Measurements from ENCODE around the gene ARID4B.
"Not testable (repeated sequence)": the region's sequence is repeated elsewhere in the genome, so short reads cannot be mapped to it uniquely, and the experiment has no call there.

ARID4B gene

GRCh38 chr1:235284231-235284769, 43.7 kb downstream of the ARID4B start:
- DNase-seq (no peak), ATAC-seq (ENCODE audit: insufficient read depth, low read depth) (no peak)
- Histone ChIP-seq H3K4me1 (ENCODE audit: insufficient read depth, low read length) (peaks cover 22% of the 10 kb centered on the region), H3K4me3 (ENCODE audit: low read depth in 1 of 2, low read length in 2 of 2) (no peak overlapping the region), H3K27ac (ENCODE audit: low read length) (peak overlapping the region; percentile 48; the same call in 1 of the 2 replicates), H2AFZ (ENCODE audit: low read depth, low read length) (no peak overlapping the region), H3K9ac (ENCODE audit: low read depth, low read length) (no peak overlapping the region), H3K79me2 (ENCODE audit: insufficient read depth, low read length) (peaks cover 98% of the 10 kb centered on the region), H3K9me3 (ENCODE audit: insufficient read depth, low read length, severe bottlenecking) (no peaks in the 10 kb centered on the region), H3K4me2 (ENCODE audit: insufficient read depth, low read length) (no peak overlapping the region), H3K36me3 (ENCODE audit: insufficient read depth, low read length) (no peaks in the 10 kb centered on the region), H3K27me3 (ENCODE audit: insufficient read depth, low read length, poor library complexity) (no peaks in the 10 kb centered on the region), H4K20me1 (ENCODE audit: insufficient read depth, low read length) (peaks cover 69% of the 10 kb centered on the region)
- no peak for TF ChIP-seq EZH2 (IDR thresholded peaks at IDR 0.05; ENCODE audit: borderline replicate concordance, low read depth, low read length, severe bottlenecking)
- TF ChIP-seq, protein P1, sequence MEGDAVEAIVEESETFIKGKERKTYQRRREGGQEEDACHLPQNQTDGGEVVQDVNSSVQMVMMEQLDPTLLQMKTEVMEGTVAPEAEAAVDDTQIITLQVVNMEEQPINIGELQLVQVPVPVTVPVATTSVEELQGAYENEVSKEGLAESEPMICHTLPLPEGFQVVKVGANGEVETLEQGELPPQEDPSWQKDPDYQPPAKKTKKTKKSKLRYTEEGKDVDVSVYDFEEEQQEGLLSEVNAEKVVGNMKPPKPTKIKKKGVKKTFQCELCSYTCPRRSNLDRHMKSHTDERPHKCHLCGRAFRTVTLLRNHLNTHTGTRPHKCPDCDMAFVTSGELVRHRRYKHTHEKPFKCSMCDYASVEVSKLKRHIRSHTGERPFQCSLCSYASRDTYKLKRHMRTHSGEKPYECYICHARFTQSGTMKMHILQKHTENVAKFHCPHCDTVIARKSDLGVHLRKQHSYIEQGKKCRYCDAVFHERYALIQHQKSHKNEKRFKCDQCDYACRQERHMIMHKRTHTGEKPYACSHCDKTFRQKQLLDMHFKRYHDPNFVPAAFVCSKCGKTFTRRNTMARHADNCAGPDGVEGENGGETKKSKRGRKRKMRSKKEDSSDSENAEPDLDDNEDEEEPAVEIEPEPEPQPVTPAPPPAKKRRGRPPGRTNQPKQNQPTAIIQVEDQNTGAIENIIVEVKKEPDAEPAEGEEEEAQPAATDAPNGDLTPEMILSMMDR (IDR thresholded peaks at IDR 0.05; ENCODE audit: borderline replicate concordance, extremely low read depth, low read length, poor library complexity, severe bottlenecking), result no peak

DNA sequence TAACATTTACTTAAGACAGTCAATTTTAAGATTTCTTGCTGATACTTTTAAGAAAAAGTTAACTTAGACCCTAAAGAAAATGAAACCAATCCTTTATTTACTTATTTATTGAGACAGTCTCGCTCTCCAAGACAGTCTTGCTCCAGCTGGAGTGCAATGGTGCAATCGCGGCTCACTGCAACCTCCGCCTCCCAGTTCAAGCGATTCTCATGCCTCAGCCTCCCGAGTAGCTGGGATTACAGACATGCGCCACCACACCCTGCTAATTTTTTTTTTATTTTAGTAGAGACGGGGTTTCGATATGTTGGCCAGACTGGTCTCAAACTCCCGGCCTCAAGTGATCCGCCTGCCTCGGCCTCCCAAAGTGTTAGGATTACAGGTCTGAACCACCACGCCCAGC, 44.3 kb downstream of the ARID4B start:
- not testable (repeated sequence) for H3K27me3 ChIP-seq (ENCODE audit: insufficient read depth, low read length, poor library complexity); H3K27ac ChIP-seq (ENCODE audit: low read length); H3K4me3 ChIP-seq (ENCODE audit: low read depth in 1 of 2, low read length in 2 of 2); H3K4me2 ChIP-seq (ENCODE audit: insufficient read depth, low read length); H3K36me3 ChIP-seq (ENCODE audit: insufficient read depth, low read length); H3K9ac ChIP-seq (ENCODE audit: low read depth, low read length); DNase-seq; H2AFZ ChIP-seq (ENCODE audit: low read depth, low read length); H3K9me3 ChIP-seq (ENCODE audit: insufficient read depth, low read length, severe bottlenecking); ATAC-seq (ENCODE audit: insufficient read depth, low read depth)
- Histone ChIP-seq H3K4me1 (ENCODE audit: insufficient read depth, low read length) (peaks cover 20% of the 10 kb centered on the region), H4K20me1 (ENCODE audit: insufficient read depth, low read length) (peaks cover 69% of the 10 kb centered on the region), H3K79me2 (ENCODE audit: insufficient read depth, low read length) (peaks cover 98% of the 10 kb centered on the region)

GRCh38 chr1:235280467-235280866, 47.5 kb downstream of the ARID4B start:
- no peak overlapping the region for H2AFZ ChIP-seq (ENCODE audit: low read depth, low read length)
- no peak overlapping the region for H3K9ac ChIP-seq (ENCODE audit: low read depth, low read length)
- H3K27me3 ChIP-seq (ENCODE audit: insufficient read depth, low read length, poor library complexity), result no peaks in the 10 kb centered on the region
- H3K79me2 ChIP-seq (ENCODE audit: insufficient read depth, low read length), result peaks cover 98% of the 10 kb centered on the region
- no peak overlapping the region for H3K4me2 ChIP-seq (ENCODE audit: insufficient read depth, low read length)
- TF ChIP-seq, protein P1 (IDR thresholded peaks at IDR 0.05; ENCODE audit: borderline replicate concordance, extremely low read depth, low read length, poor library complexity, severe bottlenecking), result no peak
- no peak for TF ChIP-seq EZH2 (IDR thresholded peaks at IDR 0.05; ENCODE audit: borderline replicate concordance, low read depth, low read length, severe bottlenecking)
- DNase-seq (no peak), ATAC-seq (ENCODE audit: insufficient read depth, low read depth) (no peak)
- no peaks in the 10 kb centered on the region for H3K9me3 ChIP-seq (ENCODE audit: insufficient read depth, low read length, severe bottlenecking)
- peaks cover 53% of the 10 kb centered on the region for H4K20me1 ChIP-seq (ENCODE audit: insufficient read depth, low read length)
- H3K36me3 ChIP-seq (ENCODE audit: insufficient read depth, low read length), result no peaks in the 10 kb centered on the region
- no peak overlapping the region for H3K4me3 ChIP-seq (ENCODE audit: low read depth in 1 of 2, low read length in 2 of 2)
- no peak overlapping the region for H3K27ac ChIP-seq (ENCODE audit: low read length)
- peaks cover 34% of the 10 kb centered on the region for H3K4me1 ChIP-seq (ENCODE audit: insufficient read depth, low read length)

DNA sequence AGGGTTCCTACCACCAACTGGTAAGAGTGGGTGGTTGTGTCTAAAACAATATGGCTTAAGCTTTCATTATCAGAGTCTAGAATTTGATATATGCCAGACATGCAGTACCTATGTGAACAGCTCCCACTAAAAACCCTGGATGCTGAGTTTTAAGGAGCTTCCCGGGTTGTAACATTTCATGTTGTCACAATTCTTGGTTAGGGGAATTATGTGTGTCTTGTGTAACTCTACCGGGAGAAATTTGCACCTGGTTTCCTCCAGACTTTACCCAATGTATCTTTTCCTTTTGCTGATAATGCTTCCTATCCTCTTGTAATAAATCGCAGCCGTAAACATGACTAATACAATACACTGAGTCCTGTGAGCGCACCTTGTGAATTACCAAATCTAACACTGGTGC, 48.3 kb downstream of the ARID4B start:
- DNase-seq (no peak), ATAC-seq (ENCODE audit: insufficient read depth, low read depth) (no peak)
- H3K4me1 ChIP-seq (ENCODE audit: insufficient read depth, low read length), result peaks cover 42% of the 10 kb centered on the region
- H3K9me3 ChIP-seq (ENCODE audit: insufficient read depth, low read length, severe bottlenecking), result no peaks in the 10 kb centered on the region
- H4K20me1 ChIP-seq (ENCODE audit: insufficient read depth, low read length), result peaks cover 50% of the 10 kb centered on the region
- no peak overlapping the region for H3K4me2 ChIP-seq (ENCODE audit: insufficient read depth, low read length)
- H2AFZ ChIP-seq (ENCODE audit: low read depth, low read length), result no peak overlapping the region
- no peak overlapping the region for H3K4me3 ChIP-seq (ENCODE audit: low read depth in 1 of 2, low read length in 2 of 2)
- no peak overlapping the region for H3K27ac ChIP-seq (ENCODE audit: low read length)
- TF ChIP-seq, protein P1 (IDR thresholded peaks at IDR 0.05; ENCODE audit: borderline replicate concordance, extremely low read depth, low read length, poor library complexity, severe bottlenecking), result no peak
- TF ChIP-seq EZH2 (IDR thresholded peaks at IDR 0.05; ENCODE audit: borderline replicate concordance, low read depth, low read length, severe bottlenecking), result no peak
- H3K79me2 ChIP-seq (ENCODE audit: insufficient read depth, low read length), result peaks cover 98% of the 10 kb centered on the region
- no peaks in the 10 kb centered on the region for H3K36me3 ChIP-seq (ENCODE audit: insufficient read depth, low read length)
- no peaks in the 10 kb centered on the region for H3K27me3 ChIP-seq (ENCODE audit: insufficient read depth, low read length, poor library complexity)
- H3K9ac ChIP-seq (ENCODE audit: low read depth, low read length), result no peak overlapping the region

Data from DND-41 (cell line).